GM12801 (cell line): ENCODE measurements around the gene GUCA2A.

Source experiments
- TF ChIP-seq, protein P1 (sequence below): IDR thresholded peaks from one replicate; pipeline ENCODE4 v1.5.1; 2011; ENCODE audit warnings: control low read depth; ENCODE audit not compliant: insufficient read length; ENCODE audit errors: extremely low read depth

GUCA2A gene

DNA sequence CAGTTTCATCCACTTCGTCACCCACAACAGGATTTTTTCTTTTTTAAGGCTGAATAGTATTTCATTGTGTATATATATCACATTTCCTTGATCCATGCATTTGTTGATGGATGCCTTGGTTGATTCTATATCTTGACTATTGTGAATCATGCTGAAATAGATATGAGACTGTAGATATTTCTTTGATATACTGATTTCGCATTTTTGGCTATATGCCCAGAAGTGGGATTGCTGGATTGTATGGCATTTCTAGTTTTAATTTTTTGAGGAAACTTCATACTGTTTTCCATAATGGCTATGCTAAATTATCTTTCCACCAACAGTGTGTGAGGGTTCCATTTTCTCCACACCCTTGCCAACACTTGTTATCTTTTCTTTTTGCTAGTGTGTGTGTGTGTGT, 6.4 kb downstream of the GUCA2A start:
- TF ChIP-seq, protein P1, sequence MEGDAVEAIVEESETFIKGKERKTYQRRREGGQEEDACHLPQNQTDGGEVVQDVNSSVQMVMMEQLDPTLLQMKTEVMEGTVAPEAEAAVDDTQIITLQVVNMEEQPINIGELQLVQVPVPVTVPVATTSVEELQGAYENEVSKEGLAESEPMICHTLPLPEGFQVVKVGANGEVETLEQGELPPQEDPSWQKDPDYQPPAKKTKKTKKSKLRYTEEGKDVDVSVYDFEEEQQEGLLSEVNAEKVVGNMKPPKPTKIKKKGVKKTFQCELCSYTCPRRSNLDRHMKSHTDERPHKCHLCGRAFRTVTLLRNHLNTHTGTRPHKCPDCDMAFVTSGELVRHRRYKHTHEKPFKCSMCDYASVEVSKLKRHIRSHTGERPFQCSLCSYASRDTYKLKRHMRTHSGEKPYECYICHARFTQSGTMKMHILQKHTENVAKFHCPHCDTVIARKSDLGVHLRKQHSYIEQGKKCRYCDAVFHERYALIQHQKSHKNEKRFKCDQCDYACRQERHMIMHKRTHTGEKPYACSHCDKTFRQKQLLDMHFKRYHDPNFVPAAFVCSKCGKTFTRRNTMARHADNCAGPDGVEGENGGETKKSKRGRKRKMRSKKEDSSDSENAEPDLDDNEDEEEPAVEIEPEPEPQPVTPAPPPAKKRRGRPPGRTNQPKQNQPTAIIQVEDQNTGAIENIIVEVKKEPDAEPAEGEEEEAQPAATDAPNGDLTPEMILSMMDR, result no peak

DNA sequence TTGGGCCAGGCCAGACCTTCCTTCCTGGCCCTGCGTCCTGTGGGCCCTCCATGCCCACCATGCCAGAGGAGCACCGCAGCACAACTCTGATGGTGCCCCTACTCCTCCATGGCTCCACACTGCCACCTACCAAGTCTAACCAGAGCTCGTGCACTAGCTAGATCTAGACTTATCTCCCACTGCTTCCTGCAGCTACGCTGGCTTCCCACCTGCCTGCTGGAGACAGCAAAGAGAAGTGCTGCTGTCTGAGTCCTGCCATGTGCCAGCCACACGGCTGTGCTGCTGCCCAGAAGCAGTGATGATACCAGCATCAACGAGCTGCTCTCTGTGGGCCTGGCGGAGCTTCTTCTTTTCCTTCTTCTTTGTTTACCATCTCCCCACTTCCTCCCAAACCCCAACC, 6.9 kb downstream of the GUCA2A start:
- TF ChIP-seq, protein P1, result no peak

DNA sequence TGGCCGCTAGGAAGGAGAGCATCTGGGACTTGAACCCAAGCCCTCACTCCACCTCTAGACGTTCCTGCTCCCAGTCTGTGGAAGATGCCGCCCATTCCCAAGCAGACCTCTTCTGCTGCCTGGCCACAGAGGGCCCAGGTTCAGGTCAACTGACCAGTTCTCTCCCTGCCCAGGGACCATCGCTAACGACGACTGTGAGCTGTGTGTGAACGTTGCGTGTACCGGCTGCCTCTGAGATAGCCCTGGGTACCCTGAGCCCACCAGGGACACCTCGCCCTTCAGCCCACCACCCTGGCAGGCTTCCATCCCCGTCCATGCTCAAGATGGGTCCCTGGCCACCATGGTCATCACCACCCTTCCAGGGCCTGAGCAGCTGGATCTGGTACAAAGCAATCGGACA, 9.2 kb downstream of the GUCA2A start:
- TF ChIP-seq, protein P1, result no peak

GRCh38 chr1:42154685-42155084, 9.9 kb downstream of the GUCA2A start:
- TF ChIP-seq, protein P1, result no peak

DNA sequence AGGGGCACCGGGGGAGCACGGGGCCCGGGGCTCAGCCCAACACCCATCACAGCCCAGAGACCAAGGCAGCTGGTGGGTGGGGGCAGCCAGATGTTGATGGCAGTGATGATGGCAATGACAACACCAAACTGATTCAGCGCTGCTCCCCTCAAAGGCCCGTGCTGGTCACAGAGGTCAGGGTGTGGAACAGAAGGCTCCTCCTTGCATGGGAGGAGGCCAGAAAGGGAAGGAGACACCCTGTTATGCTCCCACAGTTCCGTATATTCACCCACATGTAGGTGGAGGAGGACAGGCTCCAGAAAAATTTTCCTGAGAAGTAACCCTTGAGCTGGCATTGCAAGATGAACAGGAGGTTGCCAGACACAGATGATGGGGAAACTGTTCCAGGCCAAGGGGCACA, 10.9 kb downstream of the GUCA2A start:
- TF ChIP-seq, protein P1, result no peak

GRCh38 chr1:42152907-42153600, 11.5 kb downstream of the GUCA2A start, which contains the start of gene GUCA2B:
TSS of gene GUCA2B (plus strand) at chr1:42153410. CDS start at chr1:42153451, 41 bp downstream.
- TF ChIP-seq, protein P1, result no peak

DNA sequence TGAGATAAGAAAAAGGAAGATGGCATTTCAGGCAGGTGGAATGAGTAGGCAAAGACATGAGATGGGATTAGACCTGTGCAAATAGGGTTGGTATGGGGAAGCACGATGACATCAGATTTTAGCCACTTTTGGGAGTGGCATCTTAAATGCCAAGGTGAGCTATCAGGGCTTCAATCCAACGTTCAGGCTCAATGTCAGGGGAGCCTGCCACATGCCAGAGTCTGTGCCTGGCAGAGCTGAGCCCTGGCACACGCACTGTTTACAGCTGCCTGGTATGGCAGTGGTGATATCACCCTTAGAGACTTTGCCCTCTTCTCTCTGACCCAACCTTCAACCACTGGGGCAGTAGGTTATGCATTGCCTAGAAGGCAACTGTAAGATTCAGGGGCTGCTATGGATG, 12.4 kb downstream of the GUCA2A start:
- TF ChIP-seq, protein P1, result no peak
